ENCODE data around the gene RASD2. TPM values are rescaled to one million over a fixed set of nuclear protein-coding genes. Genes with fewer than 3 reads are reported as not detected.

The RASD2 gene
- total RNA-seq, 2 experiments from 2014 or later = 0.09 TPM; not detected in 1

DNA sequence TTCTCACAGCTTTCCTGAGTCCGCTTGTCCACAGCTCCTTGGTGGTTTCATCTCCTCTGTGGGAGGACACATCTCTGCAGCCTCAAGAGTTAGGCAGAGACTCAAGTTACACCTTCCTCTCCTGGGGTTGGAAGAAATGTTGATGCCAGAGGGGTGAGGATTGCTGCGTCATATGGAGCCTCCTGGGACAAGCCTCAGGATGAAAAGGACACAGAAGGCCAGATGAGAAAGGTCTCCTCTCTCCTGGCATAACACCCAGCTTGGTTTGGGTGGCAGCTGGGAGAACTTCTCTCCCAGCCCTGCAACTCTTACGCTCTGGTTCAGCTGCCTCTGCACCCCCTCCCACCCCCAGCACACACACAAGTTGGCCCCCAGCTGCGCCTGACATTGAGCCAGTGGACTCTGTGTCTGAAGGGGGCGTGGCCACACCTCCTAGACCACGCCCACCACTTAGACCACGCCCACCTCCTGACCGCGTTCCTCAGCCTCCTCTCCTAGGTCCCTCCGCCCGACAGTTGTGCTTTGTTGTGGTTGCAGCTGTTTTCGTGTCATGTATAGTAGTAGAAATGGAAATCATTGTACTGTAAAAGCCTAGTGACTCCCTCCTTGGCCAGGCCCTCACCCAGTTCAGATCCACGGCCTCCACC lies 11.7 kb downstream of the RASD2 start:
- Mint-ChIP-seq H3K36me3 (no peaks in the 10 kb centered on the region), H3K27me3 (peaks cover 5% of the 10 kb centered on the region), H3K4me3 (no peak overlapping the region), H3K27ac (no peak overlapping the region), H3K4me1 (peaks cover 5% of the 10 kb centered on the region), H3K9me3 (ENCODE audit: low read depth) (no peaks in the 10 kb centered on the region)
- ATAC-seq = peak; percentile 83
- CTCF ChIA-PET = interaction anchor here (0.8 to 1.6 kb wide), 4 partner anchors 13 to 514 kb away, joined by 3 to 6 read pairs (median 4); no protein-coding TSS in a partner anchor
- DNase-seq = peak; percentile 82

DNA sequence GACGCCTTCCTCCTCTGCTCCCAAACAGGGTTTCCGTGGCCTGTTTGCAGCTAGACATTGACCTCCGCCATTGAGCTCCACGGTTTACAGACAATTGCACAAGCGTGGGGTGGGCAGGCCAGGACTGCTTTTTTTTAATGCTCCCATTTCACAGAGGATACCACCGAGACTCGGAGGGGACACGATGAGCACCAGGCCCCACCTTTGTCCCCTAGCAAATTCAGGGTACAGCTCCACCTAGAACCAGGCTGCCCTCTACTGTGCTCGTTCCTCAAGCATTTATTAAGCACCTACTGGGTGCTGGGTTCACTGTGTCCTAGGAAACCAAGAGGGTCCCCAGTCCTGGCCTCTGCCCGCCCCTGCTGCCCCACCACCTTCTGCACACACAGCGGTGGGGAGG lies 12.2 kb downstream of the RASD2 start:
- no peak for ATAC-seq
- Mint-ChIP-seq H3K4me1 (peaks cover 5% of the 10 kb centered on the region), H3K27ac (no peak overlapping the region), H3K4me3 (no peak overlapping the region), H3K9me3 (ENCODE audit: low read depth) (no peaks in the 10 kb centered on the region), H3K36me3 (no peaks in the 10 kb centered on the region), H3K27me3 (peaks cover 9% of the 10 kb centered on the region)
- no peak for DNase-seq
- CTCF ChIA-PET = interaction anchor here (0.8 to 1.6 kb wide), 3 partner anchors 13 to 513 kb away, joined by 3 to 6 read pairs (median 4); no protein-coding TSS in a partner anchor

GRCh38 chr22:35553341-35553740 lies 12.7 kb downstream of the RASD2 start:
- H3K4me3 Mint-ChIP-seq = no peak overlapping the region
- H3K36me3 Mint-ChIP-seq = no peaks in the 10 kb centered on the region
- no peak for ATAC-seq
- H3K27ac Mint-ChIP-seq = no peak overlapping the region
- CTCF ChIA-PET = interaction anchor here (0.8 to 1.6 kb wide), 3 partner anchors 14 to 513 kb away, joined by 3 to 6 read pairs (median 4); no protein-coding TSS in a partner anchor
- peaks cover 12% of the 10 kb centered on the region for H3K27me3 Mint-ChIP-seq
- no peaks in the 10 kb centered on the region for H3K9me3 Mint-ChIP-seq (ENCODE audit: low read depth)
- DNase-seq = no peak
- H3K4me1 Mint-ChIP-seq = peaks cover 8% of the 10 kb centered on the region

GRCh38 chr22:35554297-35554845 lies 13.7 kb downstream of the RASD2 start:
- DNase-seq = no peak
- Mint-ChIP-seq H3K27me3 (peaks cover 12% of the 10 kb centered on the region), H3K36me3 (no peaks in the 10 kb centered on the region), H3K27ac (no peak overlapping the region), H3K4me3 (no peak overlapping the region), H3K4me1 (peaks cover 8% of the 10 kb centered on the region), H3K9me3 (ENCODE audit: low read depth) (no peaks in the 10 kb centered on the region)
- ATAC-seq = no peak
- CTCF ChIA-PET = no interaction called here

DNA sequence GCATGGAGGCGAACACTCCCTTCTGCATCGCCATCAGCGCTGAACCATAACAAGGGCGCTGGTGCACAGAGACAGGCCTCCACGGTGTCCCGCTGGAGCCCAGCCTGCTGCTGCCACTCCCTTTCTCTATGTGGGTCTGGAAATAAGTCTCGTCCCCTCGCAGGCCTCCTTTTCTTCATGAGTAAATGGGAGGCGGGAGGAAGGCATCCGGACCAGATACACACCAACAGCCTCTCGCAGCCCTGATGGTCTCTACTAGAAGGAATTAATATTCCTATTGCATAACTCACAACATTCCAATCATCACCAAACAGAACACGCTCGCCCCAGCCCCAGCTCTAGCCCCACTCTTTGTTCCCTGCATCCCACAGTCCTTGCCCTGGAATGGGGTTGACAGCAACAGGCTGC lies 14.9 kb downstream of the RASD2 start:
- CTCF ChIA-PET = no interaction called here
- Mint-ChIP-seq H3K4me3 (no peak overlapping the region), H3K9me3 (ENCODE audit: low read depth) (no peaks in the 10 kb centered on the region), H3K27me3 (peaks cover 17% of the 10 kb centered on the region), H3K36me3 (no peaks in the 10 kb centered on the region), H3K27ac (no peak overlapping the region), H3K4me1 (peaks cover 8% of the 10 kb centered on the region)
- no peak for ATAC-seq
- no peak for DNase-seq

DNA sequence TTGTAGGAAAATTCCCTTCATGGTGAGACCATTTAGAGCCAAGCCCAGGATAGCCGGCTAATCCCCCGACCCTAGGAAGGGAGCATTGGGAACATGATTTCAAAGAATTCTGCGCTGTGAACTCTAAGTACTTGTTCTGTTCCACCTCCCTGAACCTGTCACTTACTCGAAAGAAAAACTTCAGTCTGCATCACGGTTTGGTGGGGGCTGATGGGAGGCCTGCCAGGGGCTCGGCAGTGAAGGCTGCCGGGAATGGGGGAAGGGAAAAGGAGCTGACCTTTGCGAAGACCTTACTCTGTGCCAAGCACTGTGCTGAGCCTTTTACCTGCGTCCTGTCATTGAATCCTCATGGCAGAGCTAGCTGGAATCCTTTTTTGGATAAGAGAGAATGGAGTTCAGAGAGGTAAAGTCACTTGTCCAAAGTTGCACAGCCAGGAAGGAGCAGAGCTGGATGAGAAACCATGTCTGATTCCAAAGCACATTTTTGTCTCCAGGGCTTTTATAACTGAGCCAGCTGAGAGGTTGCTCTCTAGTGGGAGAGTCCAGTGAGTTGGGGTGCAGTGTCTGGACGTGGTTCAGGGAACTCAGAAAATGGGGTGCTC lies 15.4 kb downstream of the RASD2 start:
- H3K4me3 Mint-ChIP-seq = no peak overlapping the region
- H3K4me1 Mint-ChIP-seq = peaks cover 8% of the 10 kb centered on the region
- H3K36me3 Mint-ChIP-seq = no peaks in the 10 kb centered on the region
- DNase-seq = no peak
- H3K9me3 Mint-ChIP-seq (ENCODE audit: low read depth) = no peaks in the 10 kb centered on the region
- peaks cover 21% of the 10 kb centered on the region for H3K27me3 Mint-ChIP-seq
- CTCF ChIA-PET = no interaction called here
- no peak for ATAC-seq
- no peak overlapping the region for H3K27ac Mint-ChIP-seq

DNA sequence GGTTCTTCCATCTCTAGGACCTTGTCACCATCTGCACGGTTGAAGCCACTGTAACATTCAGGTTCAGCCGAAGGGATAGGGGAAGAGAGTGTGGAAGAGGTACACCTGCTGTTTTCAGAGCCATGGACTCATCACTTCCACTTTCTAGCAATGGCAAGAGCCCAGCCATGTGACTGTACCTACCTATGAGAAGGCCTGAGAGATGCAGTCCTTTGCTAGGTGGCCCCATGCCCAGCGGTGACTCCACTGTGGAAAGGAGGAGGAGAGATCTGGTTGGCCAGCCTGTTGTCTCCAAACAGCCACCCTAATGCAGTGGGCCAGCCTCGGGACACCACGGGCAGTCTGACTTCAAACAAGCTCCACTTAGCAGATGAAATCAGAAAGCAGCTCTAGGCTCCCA lies 16.0 kb downstream of the RASD2 start:
- Mint-ChIP-seq H3K9me3 (ENCODE audit: low read depth) (no peaks in the 10 kb centered on the region), H3K4me1 (peaks cover 11% of the 10 kb centered on the region), H3K36me3 (no peaks in the 10 kb centered on the region), H3K4me3 (no peak overlapping the region), H3K27me3 (peaks cover 23% of the 10 kb centered on the region), H3K27ac (no peak overlapping the region)
- DNase-seq = no peak
- CTCF ChIA-PET = no interaction called here
- ATAC-seq = no peak

DNA sequence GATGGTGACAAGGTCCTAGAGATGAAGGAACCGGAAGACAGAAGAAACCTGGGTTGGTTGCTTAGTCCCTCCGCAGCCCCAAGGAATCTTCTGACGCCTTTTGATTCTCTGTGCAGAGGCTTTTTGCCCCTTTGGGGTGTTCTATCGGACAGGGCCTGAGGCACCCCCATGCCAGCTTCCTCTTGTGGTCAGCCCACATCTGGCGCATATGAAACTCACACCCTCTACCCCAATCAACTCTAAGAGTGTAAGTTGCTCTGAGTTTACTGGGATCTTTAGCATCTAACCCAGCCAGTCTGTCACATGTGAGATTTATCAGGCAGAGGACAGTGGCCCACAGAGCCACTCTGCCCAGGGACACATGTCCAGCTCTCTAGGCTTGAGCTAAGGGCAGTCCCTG lies 17.4 kb downstream of the RASD2 start:
- peaks cover 12% of the 10 kb centered on the region for H3K4me1 Mint-ChIP-seq
- no peaks in the 10 kb centered on the region for H3K9me3 Mint-ChIP-seq (ENCODE audit: low read depth)
- DNase-seq (no peak), ATAC-seq (peak; percentile 42)
- CTCF ChIA-PET = no interaction called here
- H3K36me3 Mint-ChIP-seq = no peaks in the 10 kb centered on the region
- H3K4me3 Mint-ChIP-seq = no peak overlapping the region
- H3K27ac Mint-ChIP-seq = no peak overlapping the region
- H3K27me3 Mint-ChIP-seq = peaks cover 30% of the 10 kb centered on the region

- CTCF ChIA-PET = interaction anchor here (0.6 kb wide), 1 partner anchor 57 kb away, joined by 3 read pairs; no protein-coding TSS in a partner anchor
- H3K36me3 Mint-ChIP-seq = no peaks in the 10 kb centered on the region
- H3K27ac Mint-ChIP-seq = no peak overlapping the region
- no peaks in the 10 kb centered on the region for H3K9me3 Mint-ChIP-seq (ENCODE audit: low read depth)
- no peak overlapping the region for H3K4me3 Mint-ChIP-seq
- H3K27me3 Mint-ChIP-seq = peaks cover 34% of the 10 kb centered on the region
- ATAC-seq = no peak
- DNase-seq = no peak
- peaks cover 12% of the 10 kb centered on the region for H3K4me1 Mint-ChIP-seq
Measured at GRCh38 chr22:35558719-35559118, 18.1 kb downstream of the RASD2 start.

DNA sequence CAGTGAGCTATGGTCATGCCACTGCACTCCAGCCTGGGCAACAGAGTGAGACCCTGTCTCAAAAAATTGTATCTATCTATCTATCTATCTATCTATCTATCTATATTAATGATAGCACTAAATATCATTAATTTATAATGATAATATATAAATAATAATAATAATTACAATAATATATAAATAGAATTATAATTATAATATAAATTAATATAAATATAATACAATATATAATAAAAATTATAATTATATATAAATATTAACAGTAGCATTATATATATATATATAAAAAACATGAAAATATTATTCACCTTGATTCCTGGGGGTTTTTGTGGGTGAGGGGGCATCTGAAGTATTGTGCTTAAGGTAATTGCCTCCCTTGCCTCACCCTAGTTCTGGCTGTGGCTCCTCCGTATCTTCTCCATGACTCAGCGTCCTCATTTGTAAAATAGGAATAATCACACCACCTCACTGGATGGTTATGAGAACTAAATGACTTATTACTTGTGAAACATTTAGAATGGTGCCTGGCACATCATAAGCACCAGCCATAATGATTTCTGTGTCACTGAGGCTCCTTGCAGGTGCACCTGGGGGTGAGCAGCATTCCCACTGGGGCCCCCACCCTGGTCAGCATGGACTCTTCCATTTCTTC lies 18.8 kb downstream of the RASD2 start:
- DNase-seq (no peak), ATAC-seq (no peak)
- peaks cover 34% of the 10 kb centered on the region for H3K27me3 Mint-ChIP-seq
- no peaks in the 10 kb centered on the region for H3K9me3 Mint-ChIP-seq (ENCODE audit: low read depth)
- H3K36me3 Mint-ChIP-seq = no peaks in the 10 kb centered on the region
- no peak overlapping the region for H3K27ac Mint-ChIP-seq
- peaks cover 12% of the 10 kb centered on the region for H3K4me1 Mint-ChIP-seq
- no peak overlapping the region for H3K4me3 Mint-ChIP-seq
- CTCF ChIA-PET = no interaction called here

DNA sequence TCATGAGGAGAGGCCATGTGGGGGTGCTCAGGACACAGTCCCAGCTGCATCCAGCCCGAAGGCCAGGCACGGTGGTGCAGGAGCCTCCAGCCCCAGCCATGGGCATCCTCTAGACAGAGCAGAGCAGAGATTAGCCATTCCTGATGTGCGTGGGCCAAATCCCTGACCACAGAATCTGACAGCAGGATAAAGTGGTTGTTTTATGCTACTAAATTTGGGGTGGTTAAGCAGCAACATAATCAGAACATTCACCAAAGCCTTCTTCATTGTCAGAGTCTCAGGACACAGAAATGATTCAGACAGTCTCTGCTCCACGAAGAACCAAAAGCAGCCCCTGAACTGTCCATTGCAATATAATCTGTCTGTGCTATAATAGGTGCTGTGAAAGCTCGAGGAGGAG lies 19.7 kb downstream of the RASD2 start:
- DNase-seq (no peak), ATAC-seq (no peak)
- H3K4me3 Mint-ChIP-seq = no peak overlapping the region
- H3K4me1 Mint-ChIP-seq = peaks cover 12% of the 10 kb centered on the region
- H3K9me3 Mint-ChIP-seq (ENCODE audit: low read depth) = no peaks in the 10 kb centered on the region
- no peaks in the 10 kb centered on the region for H3K36me3 Mint-ChIP-seq
- CTCF ChIA-PET = no interaction called here
- peaks cover 34% of the 10 kb centered on the region for H3K27me3 Mint-ChIP-seq
- H3K27ac Mint-ChIP-seq = no peak overlapping the region

DNA sequence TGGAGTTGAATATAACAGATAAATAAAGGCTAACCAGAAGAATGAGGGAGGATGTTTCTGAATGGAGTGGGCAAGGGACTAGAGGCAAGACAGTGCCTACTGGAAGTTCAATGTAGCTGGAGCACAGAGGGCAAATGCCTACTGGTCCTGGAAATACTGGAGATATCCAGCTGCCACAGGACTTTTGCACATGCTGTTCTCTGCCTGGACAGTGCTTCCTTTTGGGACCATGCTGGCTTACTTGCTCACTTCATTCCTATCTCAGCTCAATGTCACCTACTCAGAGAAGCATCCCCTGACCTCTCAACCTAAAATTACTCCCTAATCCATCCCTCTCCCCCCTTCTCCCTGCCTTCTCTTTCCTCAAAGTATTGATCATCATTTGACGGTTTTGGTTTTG lies 20.2 kb downstream of the RASD2 start:
- no peak for ATAC-seq
- DNase-seq = no peak
- CTCF ChIA-PET = interaction anchor here (0.5 kb wide), 1 partner anchor 510 kb away, joined by 3 read pairs; no protein-coding TSS in a partner anchor
- H3K36me3 Mint-ChIP-seq = no peaks in the 10 kb centered on the region
- H3K9me3 Mint-ChIP-seq (ENCODE audit: low read depth) = no peaks in the 10 kb centered on the region
- H3K27ac Mint-ChIP-seq = no peak overlapping the region
- peaks cover 36% of the 10 kb centered on the region for H3K27me3 Mint-ChIP-seq
- H3K4me1 Mint-ChIP-seq = peaks cover 12% of the 10 kb centered on the region
- no peak overlapping the region for H3K4me3 Mint-ChIP-seq

- Mint-ChIP-seq H3K4me3 (no peak overlapping the region), H3K9me3 (ENCODE audit: low read depth) (no peaks in the 10 kb centered on the region), H3K27me3 (peaks cover 34% of the 10 kb centered on the region), H3K36me3 (no peaks in the 10 kb centered on the region), H3K27ac (no peak overlapping the region), H3K4me1 (peaks cover 12% of the 10 kb centered on the region)
- ATAC-seq (no peak), DNase-seq (peak; percentile 43)
- CTCF ChIA-PET = no interaction called here
Measured at GRCh38 chr22:35561796-35562526, 21.3 kb downstream of the RASD2 start.
